ENCODE results near the gene GGACT. TPM values are rescaled to one million over a fixed set of nuclear protein-coding genes. Genes with fewer than 3 reads are reported as not detected.
"Not testable (repeated sequence)": the region's sequence is repeated elsewhere in the genome, so short reads cannot be mapped to it uniquely, and the experiment has no call there.

The GGACT gene
- total RNA-seq, 1 experiment from 2014 or later, result 4.7 TPM

GRCh38 chr13:100529666-100530377 lies 58.8 kb downstream of the GGACT start:
- no peak for DNase-seq (ENCODE audit: low spot score)

- no peak for DNase-seq (ENCODE audit: low spot score)
Measured at GRCh38 chr13:100528820-100529219, 59.8 kb downstream of the GGACT start.

GRCh38 chr13:100528353-100528752 lies 60.2 kb downstream of the GGACT start:
- no peak for DNase-seq (ENCODE audit: low spot score)

- no peak for DNase-seq (ENCODE audit: low spot score)
Measured at GRCh38 chr13:100527644-100528043, 60.9 kb downstream of the GGACT start.

GRCh38 chr13:100526318-100527000 lies 62.1 kb downstream of the GGACT start:
- no peak for DNase-seq (ENCODE audit: low spot score)

- DNase-seq (ENCODE audit: low spot score), result no peak
Measured at GRCh38 chr13:100525453-100526317, 62.9 kb downstream of the GGACT start.

GRCh38 chr13:100524688-100525087 lies 63.9 kb downstream of the GGACT start:
- not testable (repeated sequence) for DNase-seq (ENCODE audit: low spot score)

GRCh38 chr13:100523981-100524386 lies 64.6 kb downstream of the GGACT start:
- DNase-seq (ENCODE audit: low spot score), result no peak

- DNase-seq (ENCODE audit: low spot score), result no peak
Measured at GRCh38 chr13:100523411-100523810, 65.2 kb downstream of the GGACT start.

GRCh38 chr13:100522618-100523309 lies 65.8 kb downstream of the GGACT start:
- DNase-seq (ENCODE audit: low spot score), result no peak

- no peak for DNase-seq (ENCODE audit: low spot score)
Measured at GRCh38 chr13:100521851-100522617, 66.6 kb downstream of the GGACT start.

- no peak for DNase-seq (ENCODE audit: low spot score)
Measured at GRCh38 chr13:100520936-100521850, 67.4 kb downstream of the GGACT start.

GRCh38 chr13:100519626-100520025 lies 69.0 kb downstream of the GGACT start:
- no peak for DNase-seq (ENCODE audit: low spot score)

GRCh38 chr13:100518394-100519062 lies 70.1 kb downstream of the GGACT start:
- DNase-seq (ENCODE audit: low spot score), result no peak

GRCh38 chr13:100517728-100518127 lies 70.9 kb downstream of the GGACT start:
- no peak for DNase-seq (ENCODE audit: low spot score)

GRCh38 chr13:100517135-100517534 lies 71.5 kb downstream of the GGACT start:
- no peak for DNase-seq (ENCODE audit: low spot score)

- no peak for DNase-seq (ENCODE audit: low spot score)
Measured at GRCh38 chr13:100515410-100515800, 73.2 kb downstream of the GGACT start.

GRCh38 chr13:100514788-100515409 lies 73.7 kb downstream of the GGACT start:
- peak; percentile 51 for DNase-seq (ENCODE audit: low spot score)
